NCI-H748 treated with DMSO at 0.1 percent for 48 hours (cell line): ENCODE data around the gene PTPN23.
"Not testable (repeated sequence)": the region's sequence is repeated elsewhere in the genome, so short reads cannot be mapped to it uniquely, and the experiment has no call there.

Experiments used
- DNase-seq: peaks from one replicate; lab custom pipeline; 2025; lab: John Stamatoyannopoulos, UW

PTPN23 gene

GRCh38 chr3:47441796-47442551 lies 61.2 kb downstream of the PTPN23 start:
- DNase-seq = no peak

- no peak for DNase-seq
These were observed 62.8 kb downstream of the PTPN23 start for GRCh38 chr3:47443611-47443995.

GRCh38 chr3:47444103-47444502 lies 63.3 kb downstream of the PTPN23 start:
- no peak for DNase-seq

- DNase-seq = no peak
These were observed 71.8 kb downstream of the PTPN23 start for GRCh38 chr3:47452453-47453215.

GRCh38 chr3:47455806-47456452 lies 75.1 kb downstream of the PTPN23 start:
- no peak for DNase-seq

GRCh38 chr3:47456984-47457383 lies 76.2 kb downstream of the PTPN23 start:
- no peak for DNase-seq

- DNase-seq = not testable (repeated sequence)
These were observed 78.8 kb downstream of the PTPN23 start for GRCh38 chr3:47459534-47460085.
